Measurements from ENCODE around the gene TRABD2B. TPM values are rescaled to one million over a fixed set of nuclear protein-coding genes. Genes with fewer than 3 reads are reported as not detected.

TRABD2B gene
- total and polyA plus RNA-seq, 2 of the 4 experiments (the other 2 are of a cell fraction): not detected

DNA sequence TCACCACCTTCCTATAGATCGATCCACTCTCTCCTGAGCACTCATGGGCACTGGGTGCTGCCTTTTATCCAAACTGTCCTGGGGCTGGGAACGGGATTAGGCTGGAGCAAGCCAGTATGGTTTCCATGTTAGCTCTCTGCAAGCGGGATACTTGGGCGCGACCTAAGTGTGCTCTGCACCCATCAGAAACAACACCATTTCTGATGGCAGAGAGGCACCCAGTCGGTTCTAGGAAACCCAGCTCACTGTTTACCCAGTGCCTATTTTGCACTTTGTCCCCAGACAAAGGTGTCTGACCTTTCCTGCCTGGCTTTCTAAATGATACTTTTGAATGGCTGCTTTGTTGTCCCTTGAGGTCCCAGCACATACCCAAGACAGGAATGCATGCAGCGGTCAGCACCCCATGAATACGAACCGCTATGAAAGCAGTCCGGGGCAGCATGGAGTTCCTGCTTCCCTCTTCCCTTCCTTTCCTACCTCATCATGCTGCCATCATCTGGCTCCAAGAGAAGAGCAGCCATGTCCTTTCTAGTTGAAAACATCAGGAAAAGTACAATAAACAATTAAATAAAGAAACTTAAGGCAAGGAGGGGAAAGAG is 83.9 kb downstream of the TRABD2B start:
- Histone ChIP-seq H3K27me3 (ENCODE audit: control insufficient read depth, insufficient read depth, low read length) (no peaks in the 10 kb centered on the region; the same call in 1 of the 2 replicates), H3K9ac (ENCODE audit: low read depth, low read length) (no peak overlapping the region), H3K27ac (ENCODE audit: insufficient read depth, low read length) (no peak overlapping the region), H3K18ac (ENCODE audit: low read depth, low read length) (no peak overlapping the region), H4K5ac (ENCODE audit: low read depth, low read length) (no peak overlapping the region), H4K8ac (ENCODE audit: low read depth in 2 of 2, low read length in 2 of 2) (no peak overlapping the region), H3K4me3 (ENCODE audit: insufficient read depth, low read depth, low read length) (no peak overlapping the region), H2BK5ac (ENCODE audit: low read depth, low read length, poor library complexity, severe bottlenecking) (no peak overlapping the region), H4K20me1 (ENCODE audit: insufficient read depth, low read length) (no peaks in the 10 kb centered on the region), H2AFZ (replicated peaks; ENCODE audit: low read length, poor library complexity) (no peak overlapping the region), H3K79me1 (ENCODE audit: low read depth in 1 of 2, low read length in 2 of 2) (no peaks in the 10 kb centered on the region), H3K56ac (ENCODE audit: extremely low read depth, insufficient read depth, low read length) (no peak overlapping the region), H3K4me2 (ENCODE audit: low read depth, low read length) (no peak overlapping the region), H3K9me3 (ENCODE audit: control insufficient read depth, insufficient read depth, low read length) (no peaks in the 10 kb centered on the region), H3K36me3 (ENCODE audit: control insufficient read depth, insufficient read depth, low read length) (no peaks in the 10 kb centered on the region), H3K9me1 (ENCODE audit: insufficient read depth, low read length) (no peaks in the 10 kb centered on the region), H3K4me1 (ENCODE audit: control insufficient read depth, insufficient read depth, low read length) (no peaks in the 10 kb centered on the region), H3K14ac (replicated peaks; ENCODE audit: low read depth, low read length) (no peak overlapping the region), H3K23ac (ENCODE audit: low read depth, low read length) (no peak overlapping the region), H2BK120ac (ENCODE audit: low read depth, low read length) (no peak overlapping the region), H4K91ac (ENCODE audit: insufficient read depth, low read depth, low read length) (no peak overlapping the region), H2BK15ac (ENCODE audit: low read depth, low read length) (no peak overlapping the region), H2BK20ac (ENCODE audit: low read depth, low read length) (no peak overlapping the region), H3K4ac (ENCODE audit: low read depth, low read length) (no peak overlapping the region), H2AK9ac (replicated peaks; ENCODE audit: low read depth, low read length, poor library complexity) (no peak overlapping the region), H2AK5ac (ENCODE audit: low read depth, low read length) (no peak overlapping the region)
- DNase-seq (no peak), ATAC-seq (ENCODE audit: low read depth) (no peak)
- ChIA-PET POLR2A (ENCODE audit: unreplicated experiment) (no interaction called here), CTCF (no interaction called here)
- dilution Hi-C loops (cut with HindIII; ENCODE audit: low sequenced_read_pairs, unreplicated experiment) (no loop called here), intact Hi-C loops (cut with micrococcal nuclease) (no loop called here), in situ Hi-C loops (cut with MboI; ENCODE audit: low sequenced_read_pairs) (no loop called here)
- no TSS peak for BruUV-seq (replicated peaks)
- TF ChIP-seq RAD21 (IDR thresholded peaks at IDR 0.05; ENCODE audit: low read length) (no peak), CEBPB (IDR thresholded peaks at IDR 0.05; ENCODE audit: low read depth, low read length) (no peak), CHD1 (IDR thresholded peaks at IDR 0.05; ENCODE audit: low read depth, low read length) (no peak), MXI1 (IDR thresholded peaks at IDR 0.05; ENCODE audit: borderline replicate concordance, low read depth, low read length) (no peak), POLR2A (IDR thresholded peaks at IDR 0.05; ENCODE audit: low read depth, low read length) (no peak), FOS (IDR thresholded peaks at IDR 0.05; ENCODE audit: low read depth, low read length) (no peak), NFE2L2 (IDR thresholded peaks at IDR 0.05; ENCODE audit: low read depth, low read length) (no peak), BHLHE40 (IDR thresholded peaks at IDR 0.05; ENCODE audit: low read depth, low read length) (no peak), MAZ (IDR thresholded peaks at IDR 0.05; ENCODE audit: borderline replicate concordance, low read depth, low read length) (no peak), RFX5 (IDR thresholded peaks at IDR 0.05; ENCODE audit: low read depth, low read length) (no peak), MAFK (IDR thresholded peaks at IDR 0.05; ENCODE audit: low read depth, low read length) (no peak), SMC3 (IDR thresholded peaks at IDR 0.05; ENCODE audit: low read depth, low read length) (no peak), RCOR1 (IDR thresholded peaks at IDR 0.05; ENCODE audit: insufficient replicate concordance, low read length) (no peak)
- TF ChIP-seq, protein P1, sequence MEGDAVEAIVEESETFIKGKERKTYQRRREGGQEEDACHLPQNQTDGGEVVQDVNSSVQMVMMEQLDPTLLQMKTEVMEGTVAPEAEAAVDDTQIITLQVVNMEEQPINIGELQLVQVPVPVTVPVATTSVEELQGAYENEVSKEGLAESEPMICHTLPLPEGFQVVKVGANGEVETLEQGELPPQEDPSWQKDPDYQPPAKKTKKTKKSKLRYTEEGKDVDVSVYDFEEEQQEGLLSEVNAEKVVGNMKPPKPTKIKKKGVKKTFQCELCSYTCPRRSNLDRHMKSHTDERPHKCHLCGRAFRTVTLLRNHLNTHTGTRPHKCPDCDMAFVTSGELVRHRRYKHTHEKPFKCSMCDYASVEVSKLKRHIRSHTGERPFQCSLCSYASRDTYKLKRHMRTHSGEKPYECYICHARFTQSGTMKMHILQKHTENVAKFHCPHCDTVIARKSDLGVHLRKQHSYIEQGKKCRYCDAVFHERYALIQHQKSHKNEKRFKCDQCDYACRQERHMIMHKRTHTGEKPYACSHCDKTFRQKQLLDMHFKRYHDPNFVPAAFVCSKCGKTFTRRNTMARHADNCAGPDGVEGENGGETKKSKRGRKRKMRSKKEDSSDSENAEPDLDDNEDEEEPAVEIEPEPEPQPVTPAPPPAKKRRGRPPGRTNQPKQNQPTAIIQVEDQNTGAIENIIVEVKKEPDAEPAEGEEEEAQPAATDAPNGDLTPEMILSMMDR (conservative IDR thresholded peaks at IDR 0.05; ENCODE audit: low read depth, low read length): no peak
- TF ChIP-seq, protein P2, sequence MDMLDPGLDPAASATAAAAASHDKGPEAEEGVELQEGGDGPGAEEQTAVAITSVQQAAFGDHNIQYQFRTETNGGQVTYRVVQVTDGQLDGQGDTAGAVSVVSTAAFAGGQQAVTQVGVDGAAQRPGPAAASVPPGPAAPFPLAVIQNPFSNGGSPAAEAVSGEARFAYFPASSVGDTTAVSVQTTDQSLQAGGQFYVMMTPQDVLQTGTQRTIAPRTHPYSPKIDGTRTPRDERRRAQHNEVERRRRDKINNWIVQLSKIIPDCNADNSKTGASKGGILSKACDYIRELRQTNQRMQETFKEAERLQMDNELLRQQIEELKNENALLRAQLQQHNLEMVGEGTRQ (IDR thresholded peaks at IDR 0.05; ENCODE audit: low read depth, low read length): no peak
- TF ChIP-seq, protein P3, sequence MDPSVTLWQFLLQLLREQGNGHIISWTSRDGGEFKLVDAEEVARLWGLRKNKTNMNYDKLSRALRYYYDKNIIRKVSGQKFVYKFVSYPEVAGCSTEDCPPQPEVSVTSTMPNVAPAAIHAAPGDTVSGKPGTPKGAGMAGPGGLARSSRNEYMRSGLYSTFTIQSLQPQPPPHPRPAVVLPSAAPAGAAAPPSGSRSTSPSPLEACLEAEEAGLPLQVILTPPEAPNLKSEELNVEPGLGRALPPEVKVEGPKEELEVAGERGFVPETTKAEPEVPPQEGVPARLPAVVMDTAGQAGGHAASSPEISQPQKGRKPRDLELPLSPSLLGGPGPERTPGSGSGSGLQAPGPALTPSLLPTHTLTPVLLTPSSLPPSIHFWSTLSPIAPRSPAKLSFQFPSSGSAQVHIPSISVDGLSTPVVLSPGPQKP (IDR thresholded peaks at IDR 0.05; ENCODE audit: borderline replicate concordance, low read depth, low read length): no peak
- 93% methylated on average over 5 of the region's 10 CpGs; no CpG with 5 or more reads in 1 of the 2 experiments for WGBS, 2 experiments (ENCODE audit: extremely low coverage in 2 of 2, insufficient read length in 1 of 2)
